AG20443 (cell line): ENCODE results near the gene THSD1.
A peak's percentile ranks its signal among the peaks of the same experiment; 100 is the strongest.

Experiments
- DNase-seq: peaks from one replicate; pipeline ENCODE4 v3.0.0; 2012; ENCODE audit warnings: low spot score, mixed read lengths

Gene THSD1

GRCh38 chr13:52405767-52406494 is at the start of gene THSD1:
THSD1 (minus strand) TSS chr13:52406172; CDS start chr13:52402600, 3,572 bp downstream.
- peak; percentile 90 for DNase-seq

- peak; percentile 87 for DNase-seq
Measured at GRCh38 chr13:52455677-52456041, 49.7 kb upstream of the THSD1 start.

GRCh38 chr13:52454820-52455676 is 49.1 kb upstream of the THSD1 start, which contains the start of gene CKAP2:
CKAP2 (plus strand) TSS chr13:52455478; CDS start chr13:52455557, 79 bp downstream.
- DNase-seq = peak; percentile 95

- no peak for DNase-seq
Measured at GRCh38 chr13:52454459-52454819, 48.5 kb upstream of the THSD1 start.

GRCh38 chr13:52452470-52452869 is 46.5 kb upstream of the THSD1 start:
- no peak for DNase-seq

- DNase-seq = no peak
Measured at GRCh38 chr13:52451135-52451804, 45.3 kb upstream of the THSD1 start.

GRCh38 chr13:52450793-52451116 is 44.8 kb upstream of the THSD1 start:
- no peak for DNase-seq

GRCh38 chr13:52450012-52450792 is 44.2 kb upstream of the THSD1 start, which contains the start of gene VPS36:
VPS36 (minus strand) TSS chr13:52450634; CDS start chr13:52450594, 40 bp downstream.
- DNase-seq = peak; percentile 96

GRCh38 chr13:52449331-52450011 is 43.5 kb upstream of the THSD1 start:
- no peak for DNase-seq

- DNase-seq = no peak
Measured at GRCh38 chr13:52447815-52448552, 42.0 kb upstream of the THSD1 start.

- no peak for DNase-seq
Measured at GRCh38 chr13:52447354-52447753, 41.4 kb upstream of the THSD1 start.

GRCh38 chr13:52446265-52446664 is 40.3 kb upstream of the THSD1 start:
- DNase-seq = no peak

- no peak for DNase-seq
Measured at GRCh38 chr13:52432456-52432855, 26.5 kb upstream of the THSD1 start.

- DNase-seq = no peak
Measured at GRCh38 chr13:52428295-52428694, 22.3 kb upstream of the THSD1 start.

- no peak for DNase-seq
Measured at GRCh38 chr13:52421216-52421615, 15.2 kb upstream of the THSD1 start.

- DNase-seq = no peak
Measured at GRCh38 chr13:52419080-52419479, 13.1 kb upstream of the THSD1 start.

GRCh38 chr13:52414963-52415362 is 9.0 kb upstream of the THSD1 start:
- peak; percentile 61 for DNase-seq

- DNase-seq = no peak
Measured at GRCh38 chr13:52414051-52414450, 8.1 kb upstream of the THSD1 start.

- DNase-seq = no peak
Measured at GRCh38 chr13:52412128-52412527, 6.2 kb upstream of the THSD1 start.

GRCh38 chr13:52411629-52412028 is 5.7 kb upstream of the THSD1 start:
- peak; percentile 34 for DNase-seq
